ENCODE data around the gene PRR23E.

PRR23E gene

DNA sequence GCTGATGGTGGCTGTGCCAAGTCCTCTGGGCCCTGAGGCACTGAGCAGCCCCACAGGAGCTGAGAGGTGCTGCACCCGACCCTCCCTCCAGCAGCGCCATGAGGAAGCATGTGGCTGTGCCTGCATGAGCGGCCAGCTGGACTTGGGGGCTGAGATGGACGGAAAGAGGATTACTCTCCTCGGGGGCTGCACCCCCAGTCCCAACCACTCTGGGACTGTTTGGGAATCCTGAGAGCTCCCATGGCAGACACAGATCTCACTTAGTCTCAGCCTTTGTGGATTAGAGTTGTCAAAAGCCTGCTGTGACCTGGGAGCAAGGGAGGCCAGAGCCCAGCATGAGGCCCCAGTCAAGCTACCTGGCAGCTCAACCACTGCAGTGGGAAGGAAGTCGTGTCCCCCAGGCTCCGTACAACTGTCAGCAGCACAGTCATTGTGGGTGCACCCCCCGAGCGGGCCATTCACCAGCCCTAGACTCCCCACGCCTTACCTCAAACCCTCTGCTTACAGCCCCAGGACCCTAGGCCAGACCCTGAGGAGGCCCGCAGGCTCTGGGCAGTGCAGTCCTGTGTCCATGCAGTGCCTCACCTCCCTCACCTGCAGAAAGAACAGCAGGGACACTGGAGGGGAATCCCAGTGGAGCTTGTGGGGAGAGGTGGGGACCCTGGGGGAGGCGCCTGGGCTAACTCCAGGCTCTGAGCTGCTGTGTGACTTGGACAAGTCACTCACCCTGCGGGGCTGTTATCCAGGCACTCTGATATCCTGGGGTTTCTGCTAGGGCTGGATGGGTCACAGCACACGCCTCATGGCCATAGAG lies 17.1 kb downstream of the PRR23E start:
- no peak for DNase-seq (ENCODE audit: low spot score)

DNA sequence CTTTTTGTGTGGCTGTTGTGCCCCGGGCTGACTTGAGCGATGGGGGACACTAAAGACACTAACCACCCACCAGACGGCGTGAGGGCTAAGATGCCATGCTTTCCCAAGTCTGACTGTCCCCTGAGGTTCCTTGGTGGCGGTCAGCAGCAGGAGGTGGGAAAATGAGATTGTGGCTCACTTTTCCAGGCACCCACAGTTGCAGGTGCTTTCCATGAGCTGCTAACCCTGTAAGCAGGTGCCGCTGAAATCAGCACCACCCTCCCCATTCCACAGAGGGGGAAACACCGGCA lies 17.7 kb downstream of the PRR23E start:
- no peak for DNase-seq (ENCODE audit: low spot score)

DNA sequence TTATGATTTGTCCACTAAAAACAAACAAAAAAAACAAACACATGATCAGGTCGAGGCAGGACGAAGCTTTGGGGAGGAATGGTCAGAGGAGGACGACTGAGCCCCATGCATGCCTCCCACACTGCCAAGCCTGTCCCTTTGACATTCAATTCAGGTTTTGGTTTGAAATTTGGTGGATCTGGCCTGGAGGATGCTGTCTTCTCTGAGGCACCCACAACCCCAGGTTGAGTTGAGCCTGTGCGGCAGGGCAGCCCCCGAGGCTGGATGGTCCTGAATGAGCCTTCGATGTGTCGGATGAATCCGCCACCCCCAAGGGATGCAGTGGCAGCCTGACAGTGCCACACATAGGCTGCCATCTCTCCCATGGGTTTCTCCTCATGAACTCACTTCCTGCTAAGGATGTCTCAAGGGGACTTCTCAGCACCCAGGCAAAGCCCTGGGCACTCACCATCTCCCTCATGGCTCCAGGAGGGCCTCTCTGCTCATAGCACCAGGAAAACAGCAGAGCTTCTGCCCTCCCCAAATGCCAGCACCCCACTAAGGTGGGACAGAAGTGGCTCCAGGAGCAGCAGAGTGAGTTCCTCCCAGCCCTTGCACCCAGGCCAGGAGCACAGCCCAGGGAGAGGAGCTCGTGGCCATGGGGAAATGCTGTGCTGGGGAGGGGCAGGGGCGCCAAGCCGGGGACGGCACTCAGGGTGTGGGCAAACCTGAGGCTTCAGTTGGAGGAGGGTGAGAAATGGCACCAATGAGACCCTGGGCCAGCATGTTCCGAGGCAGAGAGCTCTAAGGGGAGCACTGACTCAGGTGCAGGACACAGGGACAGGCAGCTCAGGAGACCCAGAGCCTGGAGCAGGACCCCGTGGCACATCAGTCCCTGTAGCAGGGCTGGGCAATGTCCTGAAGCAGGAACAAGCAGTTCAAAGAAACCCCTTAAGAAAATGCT lies 18.5 kb downstream of the PRR23E start:
- DNase-seq (ENCODE audit: low spot score): no peak

DNA sequence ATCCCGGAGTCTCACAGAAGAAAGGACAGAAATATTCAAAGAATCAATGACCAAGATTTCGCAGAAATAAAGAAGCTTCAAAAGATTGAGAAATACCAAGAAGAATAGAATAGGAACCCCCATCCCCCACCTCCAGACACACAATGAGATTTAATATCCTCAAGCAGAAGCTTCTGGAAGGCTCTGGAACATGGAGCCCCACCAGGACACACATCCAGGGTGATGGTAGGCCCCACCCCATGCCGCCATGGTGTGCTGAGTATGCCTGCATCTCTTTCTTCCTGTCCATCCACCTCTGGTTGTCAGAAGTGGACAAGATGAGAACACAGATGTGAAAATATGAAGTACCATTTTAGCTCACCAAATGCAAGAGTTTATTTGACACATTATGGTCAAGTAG lies 19.3 kb downstream of the PRR23E start:
- no peak for DNase-seq (ENCODE audit: low spot score)

DNA sequence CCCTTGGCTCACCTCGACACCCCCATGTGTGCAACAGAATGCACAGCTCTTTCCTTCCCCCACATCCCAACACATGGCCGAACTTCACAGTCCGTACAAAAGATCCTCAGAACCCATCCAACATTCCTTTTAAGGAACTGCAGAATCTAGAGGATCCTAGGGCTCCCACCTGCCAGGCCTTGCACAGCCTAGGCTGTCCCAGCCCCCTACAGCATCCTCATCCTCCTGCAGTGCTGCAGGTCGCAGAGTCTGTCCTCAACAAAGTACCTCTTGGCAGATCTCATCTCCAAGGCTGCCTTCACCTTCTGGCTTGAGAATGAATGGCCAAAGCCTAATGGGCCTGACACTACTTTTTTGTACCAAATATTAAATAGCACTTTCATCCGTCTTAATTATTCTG lies 19.8 kb downstream of the PRR23E start:
- DNase-seq (ENCODE audit: low spot score): no peak

DNA sequence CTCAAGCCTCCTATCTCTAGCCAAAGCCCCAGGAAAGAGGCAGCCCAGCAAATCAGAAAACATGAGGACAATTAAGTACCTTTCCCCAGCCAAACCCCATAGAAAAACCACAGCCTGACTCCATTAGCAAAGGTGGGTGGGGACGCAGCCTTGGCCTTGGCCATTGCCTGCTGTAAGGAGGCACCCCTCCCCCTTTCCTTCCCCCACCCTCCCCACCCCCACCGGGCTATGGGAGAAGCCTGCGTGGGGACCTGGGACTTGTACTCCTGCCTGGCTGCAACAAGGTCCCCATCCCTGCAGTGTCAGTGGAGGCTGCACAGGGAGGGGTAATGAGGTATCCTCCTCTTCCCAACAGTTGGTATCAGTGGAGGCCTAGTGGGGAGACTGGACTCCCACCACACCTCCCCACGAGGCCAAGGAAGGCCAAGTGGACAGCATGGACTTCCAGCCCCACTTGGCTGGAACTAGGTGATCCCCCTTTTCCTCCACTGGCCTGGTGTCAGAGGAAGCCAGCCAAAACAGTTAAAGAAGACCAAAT lies 20.5 kb downstream of the PRR23E start:
- no peak for DNase-seq (ENCODE audit: low spot score)

DNA sequence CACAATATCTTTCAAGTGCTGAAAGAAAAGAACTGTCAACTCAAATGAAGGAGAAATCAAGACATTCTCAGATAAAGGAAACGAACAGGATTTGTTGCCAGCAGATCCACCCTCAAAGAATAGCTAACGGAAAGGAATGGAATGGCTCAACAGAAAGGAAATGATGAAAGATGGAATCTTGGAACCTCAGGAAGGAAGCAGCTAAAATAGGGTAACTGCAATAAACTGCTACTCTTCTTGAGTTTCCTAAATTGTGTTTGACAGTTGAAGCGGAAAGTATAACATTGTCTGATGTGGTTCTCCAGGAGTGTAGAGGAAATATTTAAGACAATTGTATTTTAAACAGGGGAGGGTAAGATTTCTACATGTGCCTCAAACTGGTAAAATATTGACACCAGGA lies 22.0 kb downstream of the PRR23E start:
- DNase-seq (ENCODE audit: low spot score): no peak

DNA sequence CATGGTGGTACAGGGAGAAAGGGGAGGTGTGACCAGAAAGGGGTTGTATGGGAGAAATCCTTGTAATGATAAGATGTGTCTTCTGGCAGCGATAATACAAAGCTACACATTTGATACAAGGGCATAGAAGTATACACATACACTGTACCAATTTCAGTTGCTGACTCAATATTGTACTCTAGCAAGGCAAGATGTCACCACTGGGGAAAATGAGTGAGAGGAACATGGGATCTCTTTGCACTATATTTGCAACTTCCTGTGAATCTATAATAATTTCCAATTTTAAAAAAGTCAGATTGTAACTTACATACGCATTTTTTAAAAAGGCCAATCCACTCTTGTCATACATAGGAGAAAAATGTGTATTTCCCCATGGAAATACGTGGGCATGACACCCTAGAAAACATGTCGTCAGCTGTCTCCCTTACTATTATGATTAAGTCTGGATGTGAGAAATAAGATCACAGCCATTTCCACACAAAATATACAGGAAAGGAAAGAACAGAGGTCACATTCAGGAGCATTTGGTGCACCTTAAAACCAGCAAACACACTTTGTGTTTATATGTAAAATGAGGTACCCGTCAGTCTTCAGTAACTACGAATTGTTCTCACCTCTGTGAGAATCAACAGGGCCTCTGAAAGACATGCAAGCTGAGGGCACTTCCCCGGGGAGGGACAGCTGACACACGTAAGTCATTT lies 22.9 kb downstream of the PRR23E start:
- DNase-seq (ENCODE audit: low spot score): no peak

DNA sequence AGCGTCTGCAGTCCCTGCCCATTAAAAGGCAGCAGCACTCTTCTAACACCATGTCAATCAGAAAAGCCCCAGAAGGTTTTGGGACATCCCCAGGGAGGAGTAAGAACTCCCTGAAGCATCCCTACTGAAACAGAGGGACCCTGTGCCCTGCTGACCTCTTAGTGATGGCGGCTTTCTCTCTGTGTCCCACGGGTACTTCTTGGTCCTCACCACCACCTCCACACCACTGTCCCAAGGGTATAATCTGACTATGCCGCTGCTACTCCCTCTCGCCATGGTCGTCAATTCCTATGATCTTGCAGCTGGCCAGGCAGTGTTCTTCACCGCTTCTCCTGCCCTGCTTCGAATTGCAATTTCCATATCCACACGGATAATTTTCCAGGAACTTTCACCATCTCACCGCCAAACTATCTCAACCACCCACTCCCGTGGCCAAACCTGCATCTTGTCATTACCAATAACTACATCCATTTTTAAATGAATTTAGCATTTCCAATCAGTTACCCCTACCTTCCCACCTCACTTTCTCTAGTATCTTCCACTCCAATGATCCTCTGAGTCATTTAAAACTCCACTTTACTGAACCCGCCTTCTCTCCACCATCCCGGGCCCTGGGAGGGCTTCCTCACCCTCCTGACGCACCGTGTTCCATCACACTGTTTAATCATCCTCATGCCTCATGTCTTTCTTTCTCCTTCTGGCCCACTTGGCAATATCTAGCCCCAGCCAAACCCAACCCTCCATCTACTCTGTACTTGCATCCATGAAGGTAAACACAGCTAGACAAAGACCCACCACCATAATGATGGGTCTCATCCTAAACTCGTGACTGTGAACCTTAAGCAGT lies 23.7 kb downstream of the PRR23E start:
- no peak for DNase-seq (ENCODE audit: low spot score)

DNA sequence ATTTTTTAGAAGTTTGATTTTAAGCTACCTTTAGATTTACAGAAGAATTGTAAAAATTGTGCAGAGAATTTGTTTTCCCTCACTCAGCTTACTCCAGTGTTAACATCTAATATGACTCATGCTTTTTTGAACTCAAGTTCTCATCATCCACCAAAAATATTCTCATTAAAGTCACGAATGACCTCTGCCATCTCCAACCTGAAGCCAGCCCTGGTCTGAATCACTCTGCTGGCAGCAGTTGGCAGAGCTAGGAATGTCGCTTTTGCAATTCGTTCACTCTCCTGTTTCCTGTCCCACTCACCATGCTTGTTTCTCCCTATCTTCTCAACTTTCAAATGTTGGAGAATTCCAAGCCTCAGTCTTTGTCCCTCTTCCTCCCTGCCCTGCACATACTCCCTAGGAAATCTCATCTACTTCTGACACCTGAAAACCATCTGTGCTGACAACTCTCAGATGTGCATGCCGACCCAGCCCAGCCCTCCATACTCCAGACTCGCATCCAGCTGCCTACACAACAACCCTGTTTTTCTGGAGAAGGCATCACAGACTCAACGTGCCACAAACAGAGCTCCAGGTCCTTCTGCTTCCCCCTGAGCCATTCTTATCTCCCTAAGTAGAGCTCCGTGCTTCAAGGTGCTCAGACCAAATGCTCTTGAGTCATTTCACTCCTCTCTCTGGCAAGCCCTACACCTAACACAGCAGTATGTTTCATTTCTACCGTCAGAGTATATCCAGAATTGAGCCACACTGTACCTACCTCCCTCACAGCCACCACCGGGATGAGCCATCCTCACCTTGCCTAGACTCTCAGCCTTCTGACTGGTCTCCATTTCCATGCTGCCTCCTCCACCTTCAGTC lies 24.9 kb downstream of the PRR23E start:
- peak; percentile 36 for DNase-seq (ENCODE audit: low spot score)

DNA sequence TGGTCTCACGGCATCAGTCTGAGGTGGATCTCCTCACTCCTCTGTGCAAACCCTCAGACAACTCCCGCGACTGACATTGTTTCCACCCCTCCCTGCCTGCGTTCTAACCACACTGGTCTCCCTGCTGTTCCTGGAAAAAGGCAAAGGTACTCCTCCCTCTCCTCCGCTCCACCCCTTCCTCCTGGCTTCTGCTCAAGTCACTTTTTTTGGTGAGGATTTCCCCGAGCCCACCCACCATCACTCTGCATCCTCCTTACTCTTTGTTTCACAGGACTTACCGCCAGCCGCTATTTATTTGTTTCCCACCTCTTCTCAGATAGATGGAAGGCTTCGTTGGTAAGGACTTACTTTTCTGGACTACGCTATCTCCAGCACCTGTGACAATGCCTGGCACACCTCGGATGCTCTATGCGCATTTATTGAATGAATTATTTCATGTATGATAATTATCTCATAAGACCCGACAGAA lies 25.6 kb downstream of the PRR23E start:
- DNase-seq (ENCODE audit: low spot score): no peak

DNA sequence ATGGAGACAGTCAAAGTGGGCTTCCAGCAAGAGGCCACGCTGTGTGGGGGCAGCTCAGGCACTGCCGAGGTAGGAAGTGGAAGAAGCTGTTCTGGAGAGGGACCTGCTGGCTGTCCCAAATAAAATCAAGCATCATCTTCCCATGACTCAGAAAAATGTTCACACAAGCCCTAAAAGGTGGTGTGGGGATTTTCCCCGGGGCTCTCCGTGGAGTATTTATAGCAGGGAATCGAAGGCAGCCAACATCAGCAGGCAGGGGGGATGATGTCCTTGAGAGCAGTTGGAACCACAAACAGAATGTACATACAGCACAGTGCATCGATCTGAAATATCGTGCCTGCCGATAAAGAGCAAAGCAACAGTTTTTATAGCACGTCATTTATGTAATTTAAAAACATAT lies 27.6 kb downstream of the PRR23E start:
- DNase-seq (ENCODE audit: low spot score): no peak

DNA sequence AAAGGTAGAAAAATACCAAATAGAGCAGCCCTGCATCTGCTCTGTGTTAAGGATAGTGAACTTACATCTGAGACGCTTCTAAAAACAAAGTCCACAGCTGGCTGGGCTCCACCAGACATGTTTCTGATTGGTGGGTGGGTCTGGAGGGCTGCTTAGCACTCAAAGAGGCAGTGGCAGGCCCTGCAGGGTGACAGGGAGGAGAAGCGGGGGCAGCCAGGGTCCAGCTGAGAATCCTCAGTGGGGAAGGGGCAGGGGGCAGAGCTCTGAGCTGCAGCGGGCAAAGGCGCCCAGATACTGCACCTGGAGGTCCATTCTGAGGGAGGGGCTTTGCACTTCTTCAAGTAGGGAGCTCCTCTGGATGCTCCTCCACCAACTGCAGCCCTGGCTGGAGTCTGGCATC lies 28.1 kb downstream of the PRR23E start:
- DNase-seq (ENCODE audit: low spot score): no peak

DNA sequence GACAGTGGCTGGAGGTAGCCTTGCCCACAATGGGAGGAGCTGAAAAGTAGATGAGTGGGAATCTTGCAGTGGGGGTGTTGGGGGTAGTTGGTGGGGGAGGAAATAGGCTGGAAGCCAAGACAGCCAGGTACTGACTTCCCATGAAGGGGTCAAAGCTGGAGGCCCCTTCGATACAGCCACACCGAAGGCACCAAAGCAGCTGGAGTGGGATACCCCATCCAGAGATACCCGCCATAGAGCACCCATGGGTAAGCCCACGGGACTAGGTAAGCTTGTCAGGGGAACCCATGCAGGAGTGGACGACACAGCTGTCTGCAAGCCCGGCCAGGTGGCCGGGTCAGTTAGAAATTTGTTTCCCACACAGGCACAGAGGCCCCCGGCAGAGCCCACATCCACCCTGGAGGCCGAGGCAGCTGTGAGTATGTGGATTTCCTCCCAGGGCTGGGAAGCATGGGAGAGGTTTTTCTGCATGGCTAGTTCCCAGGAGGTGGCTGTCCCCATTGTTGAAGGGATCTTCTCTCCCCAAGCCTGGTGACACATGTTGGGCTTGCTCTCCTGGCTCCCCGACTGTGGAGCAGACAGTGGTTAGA lies 28.6 kb downstream of the PRR23E start:
- no peak for DNase-seq (ENCODE audit: low spot score)

DNA sequence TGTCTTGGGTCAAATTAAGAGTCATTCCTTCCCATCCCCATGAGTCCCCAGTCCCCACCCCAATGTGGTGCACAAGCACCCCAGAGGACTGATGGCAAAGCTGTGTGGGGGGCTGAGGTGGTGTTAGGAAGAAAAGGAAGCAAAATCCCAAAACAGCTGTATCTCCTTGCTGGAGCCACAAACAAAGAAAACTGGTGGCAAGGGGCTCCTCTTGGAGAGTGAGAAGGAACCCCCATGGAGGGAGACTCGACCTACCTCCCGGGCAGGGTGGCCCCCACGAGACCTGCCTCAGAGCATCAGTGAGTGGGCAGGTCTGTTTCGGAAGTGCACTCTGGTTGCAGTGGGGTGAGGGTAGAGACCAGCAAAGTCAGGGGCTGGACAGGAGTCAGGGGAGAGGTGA lies 29.2 kb downstream of the PRR23E start:
- DNase-seq (ENCODE audit: low spot score): no peak

DNA sequence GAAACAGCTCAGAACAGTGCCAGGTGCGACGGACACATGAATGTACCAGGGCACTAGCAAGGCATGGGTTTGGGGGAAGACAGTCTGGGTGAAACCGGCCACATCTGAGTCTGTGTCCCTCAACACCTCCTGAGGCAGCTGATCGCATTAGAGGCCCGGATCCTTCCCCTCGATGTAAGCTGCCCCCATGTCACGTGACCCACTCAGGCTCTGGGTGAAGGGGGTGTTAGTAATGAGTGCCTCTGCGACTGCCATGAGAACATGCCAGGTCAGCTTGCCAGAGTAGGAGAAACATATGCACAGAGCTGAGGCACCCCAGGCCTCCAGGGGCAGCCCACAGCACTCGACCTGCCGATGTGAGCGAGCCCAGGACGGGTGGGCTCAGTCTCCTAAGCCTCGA lies 29.7 kb downstream of the PRR23E start:
- no peak for DNase-seq (ENCODE audit: low spot score)

DNA sequence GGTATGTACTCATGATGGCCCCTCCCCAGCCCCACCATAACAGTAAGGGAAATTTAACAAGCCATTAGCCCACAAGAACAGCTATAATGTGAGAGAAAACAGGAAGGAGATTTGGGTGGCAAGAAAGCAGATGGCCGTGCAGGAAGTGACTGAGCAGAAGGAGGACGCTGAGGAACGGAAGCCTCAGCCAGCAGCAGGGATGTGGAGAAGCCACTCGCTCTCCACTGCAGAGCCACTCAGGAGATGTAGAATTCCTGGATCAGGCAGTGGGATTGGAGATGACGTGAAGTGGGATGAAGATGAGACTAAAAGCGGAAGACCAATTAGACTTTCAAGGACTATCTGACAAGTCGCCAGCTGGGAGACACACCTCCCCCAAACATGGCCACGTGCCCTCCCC lies 31.2 kb downstream of the PRR23E start:
- DNase-seq (ENCODE audit: low spot score): no peak

DNA sequence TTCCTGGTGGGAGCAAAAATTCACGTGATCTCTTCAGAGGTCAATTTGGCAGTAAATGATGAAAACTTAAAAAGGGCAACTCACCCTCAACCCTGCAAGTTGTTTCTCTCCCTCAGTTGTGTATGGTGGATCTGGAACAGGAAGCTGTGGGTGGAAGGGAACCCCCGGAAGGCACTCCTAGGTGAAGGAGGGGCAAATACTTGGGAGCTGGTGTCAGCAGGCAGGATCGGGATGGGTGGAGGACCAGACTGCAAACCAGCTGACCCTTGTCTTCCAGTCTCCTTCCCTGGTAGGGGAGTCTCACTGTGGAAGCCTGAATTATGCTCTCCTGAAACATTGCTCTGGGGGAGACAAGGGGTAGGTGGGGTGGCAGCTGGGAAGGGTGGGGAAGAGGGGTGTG lies 33.5 kb downstream of the PRR23E start:
- peak; percentile 36 for DNase-seq (ENCODE audit: low spot score)

DNA sequence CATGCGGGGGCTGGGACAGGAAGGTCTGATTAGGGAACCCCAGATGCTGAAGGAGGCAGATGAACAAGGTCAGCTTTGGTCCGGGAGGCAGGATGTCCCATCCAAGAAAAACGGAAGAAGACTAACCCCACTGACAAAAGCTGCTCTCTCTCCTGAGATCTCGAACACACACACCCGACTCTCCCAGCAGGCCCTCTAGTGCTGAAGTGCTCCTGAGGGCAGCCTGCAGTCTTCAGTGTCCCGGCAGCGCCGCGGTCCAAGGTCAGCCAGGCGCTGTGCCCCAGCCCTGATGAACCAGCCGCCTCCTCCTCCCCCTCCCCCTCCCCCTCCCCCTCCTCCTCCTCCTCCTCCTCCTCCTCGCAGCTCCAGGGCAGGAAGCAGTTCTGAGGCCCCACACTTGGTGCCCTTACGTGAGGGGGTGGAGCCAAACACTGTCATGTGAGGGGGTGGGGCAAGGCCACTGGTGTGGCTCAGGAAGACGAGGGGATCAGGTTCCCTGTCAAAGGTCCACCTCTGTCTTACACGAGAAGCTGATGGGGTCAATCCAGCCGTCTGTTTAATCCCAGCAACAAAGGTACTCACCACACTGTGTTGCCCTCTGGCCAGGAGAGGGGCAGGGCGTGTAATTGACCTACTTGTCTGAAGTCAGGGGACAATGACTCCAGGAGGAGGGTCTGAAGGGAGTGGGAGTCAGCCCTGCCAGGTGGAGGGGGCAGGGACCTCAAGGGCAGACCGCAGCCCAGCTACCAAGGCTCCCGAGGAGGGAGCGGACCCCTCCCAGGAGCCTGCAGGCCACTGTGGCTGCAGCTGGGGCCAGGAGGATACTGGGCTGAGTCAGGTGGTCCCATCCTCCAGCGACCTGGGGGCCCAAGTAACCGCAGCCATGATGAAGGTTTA lies 34.3 kb downstream of the PRR23E start:
- DNase-seq (ENCODE audit: low spot score): peak; percentile 8

Data from LoVo (cell line).